GM18861 (cell line): ENCODE data around the gene ADAMTS20.
"Not testable (repeated sequence)": the region's sequence is repeated elsewhere in the genome, so short reads cannot be mapped to it uniquely, and the experiment has no call there.

Source experiments
- ATAC-seq: cut with Tn5 transposase; IDR thresholded peaks from one replicate; pipeline ENCODE4 v1.9.1; 2021; ENCODE audit not compliant: unreplicated experiment

Gene ADAMTS20

GRCh38 chr12:43551971-43552559, at the start of gene ADAMTS20:
Gene ADAMTS20 (minus strand): TSS chr12:43552203. CDS start chr12:43551921, 282 bp downstream.
- ATAC-seq = no peak

- no peak for ATAC-seq
Observed at GRCh38 chr12:43599708-43600107, 47.7 kb upstream of the ADAMTS20 start.

GRCh38 chr12:43599066-43599465, 47.1 kb upstream of the ADAMTS20 start:
- ATAC-seq = no peak

GRCh38 chr12:43590307-43590706, 38.3 kb upstream of the ADAMTS20 start:
- no peak for ATAC-seq

GRCh38 chr12:43586646-43587245, 34.7 kb upstream of the ADAMTS20 start:
- no peak for ATAC-seq

GRCh38 chr12:43585676-43586075, 33.7 kb upstream of the ADAMTS20 start:
- no peak for ATAC-seq

GRCh38 chr12:43580601-43581000, 28.6 kb upstream of the ADAMTS20 start:
- no peak for ATAC-seq

GRCh38 chr12:43579206-43579605, 27.2 kb upstream of the ADAMTS20 start:
- ATAC-seq = no peak

- no peak for ATAC-seq
Observed at GRCh38 chr12:43578782-43579181, 26.8 kb upstream of the ADAMTS20 start.

GRCh38 chr12:43577381-43577780, 25.4 kb upstream of the ADAMTS20 start:
- ATAC-seq = no peak

GRCh38 chr12:43576162-43576561, 24.2 kb upstream of the ADAMTS20 start:
- no peak for ATAC-seq

GRCh38 chr12:43571885-43572284, 19.9 kb upstream of the ADAMTS20 start:
- ATAC-seq = no peak

GRCh38 chr12:43556057-43556456, 4.1 kb upstream of the ADAMTS20 start:
- ATAC-seq = no peak

GRCh38 chr12:43551279-43551970, 578 bp downstream of the ADAMTS20 start:
- no peak for ATAC-seq

- no peak for ATAC-seq
Observed at GRCh38 chr12:43550831-43551271, 1.2 kb downstream of the ADAMTS20 start.

- ATAC-seq = no peak
Observed at GRCh38 chr12:43544703-43545102, 7.3 kb downstream of the ADAMTS20 start.

- ATAC-seq = no peak
Observed at GRCh38 chr12:43540470-43540869, 11.5 kb downstream of the ADAMTS20 start.

GRCh38 chr12:43537675-43538074, 14.3 kb downstream of the ADAMTS20 start:
- not testable (repeated sequence) for ATAC-seq

GRCh38 chr12:43516045-43516444, 36.0 kb downstream of the ADAMTS20 start:
- no peak for ATAC-seq

- no peak for ATAC-seq
Observed at GRCh38 chr12:43501703-43502102, 50.3 kb downstream of the ADAMTS20 start.

- ATAC-seq = no peak
Observed at GRCh38 chr12:43493261-43493797, 58.7 kb downstream of the ADAMTS20 start.
